Thoracic aorta (tissue), 2 donors: Measurements from ENCODE around the gene GALE. TPM values are rescaled to one million over a fixed set of nuclear protein-coding genes. Genes with fewer than 3 reads are reported as not detected.

Experiments
- ATAC-seq: fragments of 150-250 bp; one replicate; pipeline ENCODE4 v1.8.0; 2017; ENCODE audit warnings: low read depth; ENCODE audit not compliant: insufficient number of reproducible peaks, low FRiP score
- DNase-seq: peaks from one replicate; pipeline ENCODE4 v3.0.0-alpha.2; 2020; ENCODE audit warnings: low spot score
- H3K27ac ChIP-seq, 2 donors: fragments of 200-600 bp; sonication (generic); 1 replicate in 1 of 2; 2 replicates in 1 of 2; pipeline ENCODE4 v1.5.1; 2016; ENCODE audit warnings: mild to moderate bottlenecking in 2 of 2, moderate library complexity in 2 of 2
- H3K27me3 ChIP-seq: fragments of 200-600 bp; sonication (generic); replicated peaks from 2 replicates; pipeline ENCODE4 v1.6.0; 2016; ENCODE audit warnings: mild to moderate bottlenecking; ENCODE audit not compliant: insufficient read depth
- H3K36me3 ChIP-seq: fragments of 200-600 bp; sonication (generic); one replicate; pipeline ENCODE4 v1.5.1; 2016
- H3K4me1 ChIP-seq, 2 donors: fragments of 200-600 bp; sonication (generic); 1 replicate in 1 of 2; 2 replicates in 1 of 2; pipeline versions ENCODE4 v1.5.1 to v1.6.0; 2016; ENCODE audit warnings: low read depth in 2 of 2, mild to moderate bottlenecking in 1 of 2; ENCODE audit not compliant: control insufficient read depth in 1 of 2
- H3K4me3 ChIP-seq: fragments of 200-600 bp; sonication (generic); 2 replicates; pipeline ENCODE4 v1.5.1; 2016; ENCODE audit warnings: mild to moderate bottlenecking
- H3K9me3 ChIP-seq: fragments of 200-600 bp; sonication (generic); 2 replicates; pipeline ENCODE4 v1.5.1; 2016
- CTCF ChIP-seq: fragments of 200-600 bp; sonication (generic); IDR thresholded peaks from one replicate; pipeline ENCODE4 v1.5.1; 2019; ENCODE audit warnings: antibody characterized with exemption
- total RNA-seq, 2 donors: library from RNA; depleted of rRNA; stranded (reverse); fragments of >200 nt; gene quantifications; one replicate each; pipeline versions ENCODE4 v1.1.0 to v1.2.3, GENCODE V29; 2016

Gene GALE
- total RNA-seq, 2 donors from 2014 or later, result 8.3 to 10.0 TPM

- DNase-seq, result no peak
- H3K4me3 ChIP-seq, result no peak overlapping the region
- no peaks in the 10 kb centered on the region for H3K27me3 ChIP-seq
- H3K27ac ChIP-seq, result no peak overlapping the region
- H3K36me3 ChIP-seq, result no peaks in the 10 kb centered on the region
- TF ChIP-seq CTCF, result no peak
- no peak for ATAC-seq
- H3K9me3 ChIP-seq, result no peaks in the 10 kb centered on the region
- H3K4me1 ChIP-seq, result peaks cover 14 to 21% of the 10 kb centered on the region in 2 donors
Measured at GRCh38 chr1:23779826-23780371, 20.7 kb downstream of the GALE start.

- Histone ChIP-seq H3K36me3 (no peaks in the 10 kb centered on the region), H3K27ac (peak within 1 kb of the TSS; percentile 74 to 93), H3K27me3 (no peaks in the 10 kb centered on the region), H3K4me1 (peaks cover 14 to 21% of the 10 kb centered on the region in 2 donors), H3K4me3 (peak within 1 kb of the TSS; percentile 95), H3K9me3 (no peaks in the 10 kb centered on the region)
- ATAC-seq (peak; percentile 71), DNase-seq (no peak)
- TF ChIP-seq CTCF, result no peak
Measured at GRCh38 chr1:23777979-23778814, 22.4 kb downstream of the GALE start, which contains the start of gene PITHD1. PITHD1 (plus strand) TSS chr1:23778418; CDS start chr1:23778516, 98 bp downstream.

- DNase-seq (no peak), ATAC-seq (no peak)
- Histone ChIP-seq H3K4me3 (no peak overlapping the region), H3K27ac (no peak overlapping the region), H3K4me1 (peaks cover 14 to 28% of the 10 kb centered on the region in 2 donors), H3K9me3 (no peaks in the 10 kb centered on the region), H3K27me3 (no peaks in the 10 kb centered on the region), H3K36me3 (no peaks in the 10 kb centered on the region)
- no peak for TF ChIP-seq CTCF
Measured at GRCh38 chr1:23776217-23776616, 24.3 kb downstream of the GALE start.

GRCh38 chr1:23774174-23774880, 26.2 kb downstream of the GALE start:
- TF ChIP-seq CTCF, result no peak
- no peak overlapping the region for H3K4me3 ChIP-seq
- H3K27me3 ChIP-seq, result no peaks in the 10 kb centered on the region
- ATAC-seq, result no peak
- H3K4me1 ChIP-seq, result peaks cover 10 to 19% of the 10 kb centered on the region in 2 donors
- DNase-seq, result no peak
- H3K9me3 ChIP-seq, result no peaks in the 10 kb centered on the region
- peaks cover 2% of the 10 kb centered on the region for H3K36me3 ChIP-seq
- H3K27ac ChIP-seq, result no peak overlapping the region

GRCh38 chr1:23772854-23773242, 27.7 kb downstream of the GALE start:
- peaks cover 4 to 14% of the 10 kb centered on the region in 2 donors for H3K4me1 ChIP-seq
- DNase-seq (no peak), ATAC-seq (no peak)
- no peak for TF ChIP-seq CTCF
- peaks cover 2% of the 10 kb centered on the region for H3K36me3 ChIP-seq
- no peaks in the 10 kb centered on the region for H3K27me3 ChIP-seq
- no peaks in the 10 kb centered on the region for H3K9me3 ChIP-seq
- no peak overlapping the region for H3K4me3 ChIP-seq
- H3K27ac ChIP-seq, result no peak overlapping the region
